AG20443 (cell line): Measurements from ENCODE around the gene RAB3A.

Source experiments
- DNase-seq: peaks from one replicate; pipeline ENCODE4 v3.0.0; 2012; ENCODE audit warnings: low spot score, mixed read lengths

RAB3A gene

DNA sequence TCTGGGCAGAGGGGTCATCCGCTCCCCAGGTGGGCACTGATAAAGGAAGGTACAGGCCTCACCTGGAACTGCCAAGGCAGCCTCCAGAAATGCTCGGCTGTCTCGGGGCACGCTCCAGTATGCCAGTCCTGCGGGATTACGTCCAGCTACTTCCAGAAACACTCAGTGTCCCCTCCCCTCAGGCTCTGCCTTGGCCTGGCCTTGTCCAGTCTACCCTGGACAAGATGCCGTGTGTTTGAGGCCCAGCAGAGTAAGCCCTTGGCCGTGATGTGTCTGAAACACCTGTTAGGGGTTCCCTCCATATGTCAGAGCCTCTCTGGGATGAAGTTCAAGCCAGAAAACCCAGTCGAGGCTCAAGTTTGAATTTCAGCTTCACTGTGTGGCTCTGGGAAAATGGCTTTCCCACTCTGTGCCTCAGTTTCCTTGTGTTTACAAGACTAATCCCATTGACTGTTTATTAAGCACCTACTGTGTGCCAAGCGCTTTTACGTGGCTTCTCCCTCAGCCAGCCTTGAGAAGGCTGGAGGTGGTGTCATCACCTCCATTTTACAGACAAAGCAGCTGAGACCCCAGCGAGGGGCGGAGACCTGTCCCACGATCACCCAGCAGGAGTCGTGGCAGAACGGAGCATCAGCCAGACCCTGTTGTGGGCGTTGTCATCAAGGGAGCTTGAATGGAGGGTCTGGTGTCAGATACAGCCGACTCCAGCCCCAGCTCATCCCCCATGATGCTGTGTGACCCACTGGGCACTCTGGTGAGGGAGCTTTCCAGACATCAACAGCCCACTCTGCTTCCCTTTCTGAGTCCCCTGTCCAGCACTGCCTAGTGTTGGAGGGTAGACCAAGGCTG lies 52.8 kb downstream of the RAB3A start:
- DNase-seq, result no peak

DNA sequence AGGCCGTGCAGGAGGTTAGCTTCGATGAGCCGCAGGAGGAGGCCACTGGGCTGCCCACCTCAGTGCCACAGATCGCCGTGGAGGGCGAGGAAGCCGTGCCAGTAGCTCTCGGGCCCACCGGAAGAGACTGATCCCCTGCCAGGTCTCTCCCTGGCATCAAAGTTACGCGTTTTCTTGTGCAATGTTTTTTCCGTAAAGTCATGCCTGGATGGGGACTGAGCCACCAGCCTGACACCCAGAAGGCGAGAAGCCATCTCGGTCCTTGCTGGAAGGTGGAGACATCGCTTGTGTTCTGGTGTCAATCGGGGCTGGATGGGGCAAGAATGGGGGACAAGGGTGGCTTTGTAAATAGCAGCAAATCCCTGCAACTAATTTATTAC lies 54.3 kb downstream of the RAB3A start:
- no peak for DNase-seq

DNA sequence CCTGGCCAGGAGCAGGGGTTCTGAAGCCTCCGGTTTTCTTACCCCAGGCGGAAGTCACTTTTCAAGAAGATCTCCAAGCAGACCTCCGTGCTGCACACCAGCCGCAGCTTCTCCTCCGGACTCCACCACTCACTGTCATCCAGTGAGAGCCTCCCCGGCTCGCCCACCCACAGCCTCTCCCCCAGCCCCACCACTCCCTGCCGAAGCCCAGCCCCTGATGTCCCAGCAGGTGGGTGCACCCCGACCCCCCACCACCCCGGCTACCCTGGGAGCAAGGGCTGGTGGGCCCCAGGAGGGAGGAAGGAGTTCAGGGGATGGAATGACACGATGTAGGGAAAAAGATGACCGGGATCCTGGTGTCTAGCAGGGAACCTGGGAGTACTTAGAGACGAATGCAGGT lies 56.4 kb downstream of the RAB3A start:
- DNase-seq, result no peak
